GM19193 (cell line): ENCODE data around the gene DENND1B.

Source experiments
- POLR2A ChIP-seq: IDR thresholded peaks from 4 replicates; pipeline ENCODE4 v1.6.1; 2011; ENCODE audit not compliant: insufficient read depth, insufficient read length; ENCODE audit errors: extremely low read depth

DENND1B gene

GRCh38 chr1:197469620-197470210, 305.6 kb downstream of the DENND1B start:
- TF ChIP-seq POLR2A: no peak

- no peak for TF ChIP-seq POLR2A
These were observed 306.6 kb downstream of the DENND1B start for GRCh38 chr1:197468543-197469175.

- TF ChIP-seq POLR2A: no peak
These were observed 307.4 kb downstream of the DENND1B start for GRCh38 chr1:197467881-197468280.

- TF ChIP-seq POLR2A: no peak
These were observed 308.5 kb downstream of the DENND1B start for GRCh38 chr1:197466813-197467212.

- TF ChIP-seq POLR2A: no peak
These were observed 309.6 kb downstream of the DENND1B start for GRCh38 chr1:197465528-197466327.

GRCh38 chr1:197464044-197464443, 311.2 kb downstream of the DENND1B start:
- no peak for TF ChIP-seq POLR2A

GRCh38 chr1:197463142-197463541, 312.1 kb downstream of the DENND1B start:
- no peak for TF ChIP-seq POLR2A

- no peak for TF ChIP-seq POLR2A
These were observed 312.7 kb downstream of the DENND1B start for GRCh38 chr1:197462539-197462938.
